Activated B cell treated with CpG ODN at 0.5 μM for 24 hours (primary cell): ENCODE data around the gene SEC11C. TPM values are rescaled to one million over a fixed set of nuclear protein-coding genes. Genes with fewer than 3 reads are reported as not detected.

Experiments
- ATAC-seq: fragments of 200-7000 bp; cut with Tn5 transposase; one replicate; pipeline ENCODE4 v1.10.0; 2021; ENCODE audit warnings: low read depth, mild to moderate bottlenecking, moderate library complexity
- CTCF ChIA-PET: fragments of 350-600 bp; sonication (Branson Sonifier 250); formaldehyde crosslinking; loops from one replicate; lab custom pipeline; 2021; ENCODE audit warnings: antibody characterized with exemption; lab: Charles Lee
- POLR2A ChIA-PET: fragments of 350-600 bp; sonication (Branson Sonifier 250); formaldehyde crosslinking; loops from one replicate; lab custom pipeline; 2021; ENCODE audit warnings: antibody characterized with exemption; lab: Charles Lee
- DNase-seq: peaks from one replicate; pipeline ENCODE4 v3.0.0; 2022
- H3K27ac Mint-ChIP-seq: one replicate; pipeline ENCODE4 v1.8.0; 2020; ENCODE audit warnings: mixed read lengths
- H3K27me3 Mint-ChIP-seq: one replicate; pipeline ENCODE4 v1.8.0; 2021; ENCODE audit warnings: mixed read lengths
- H3K36me3 Mint-ChIP-seq: one replicate; pipeline ENCODE4 v1.8.0; 2021; ENCODE audit warnings: low read depth, mixed read lengths
- H3K4me1 Mint-ChIP-seq: one replicate; pipeline ENCODE4 v1.8.0; 2021; ENCODE audit warnings: mixed read lengths
- H3K4me3 Mint-ChIP-seq: one replicate; pipeline ENCODE4 v1.8.0; 2020; ENCODE audit warnings: mild to moderate bottlenecking, mixed read lengths
- H3K9me3 Mint-ChIP-seq: one replicate; pipeline ENCODE4 v1.8.0; 2020; ENCODE audit warnings: mixed read lengths
- CTCF ChIP-seq: fragments of 200-600 bp; IDR thresholded peaks from one replicate; pipeline ENCODE4 v1.8.0; 2022; ENCODE audit warnings: antibody characterized with exemption, mild to moderate bottlenecking
- intact Hi-C: fragments of 100-400 bp; cut with micrococcal nuclease; formaldehyde crosslinking; loops from one replicate; pipeline ENCODE4 v1.15.1; 2024
- total RNA-seq: library from RNA; stranded (reverse); gene quantifications from 2 replicates; pipeline ENCODE4 v1.2.3, GENCODE V29; 2022

SEC11C gene
- total RNA-seq, 1 donor from 2014 or later, result 112 TPM

- ATAC-seq (no peak), DNase-seq (no peak)
- Mint-ChIP-seq H3K4me3 (no peak overlapping the region), H3K9me3 (no peaks in the 10 kb centered on the region), H3K4me1 (no peaks in the 10 kb centered on the region), H3K27me3 (peaks cover 17% of the 10 kb centered on the region), H3K36me3 (no peaks in the 10 kb centered on the region), H3K27ac (no peak overlapping the region)
- TF ChIP-seq CTCF, result no peak
- CTCF ChIA-PET, result no interaction called here
- intact Hi-C loops, result no loop called here
- POLR2A ChIA-PET, result no interaction called here
Observed at GRCh38 chr18:59202258-59202820, 62.7 kb downstream of the SEC11C start.

DNA sequence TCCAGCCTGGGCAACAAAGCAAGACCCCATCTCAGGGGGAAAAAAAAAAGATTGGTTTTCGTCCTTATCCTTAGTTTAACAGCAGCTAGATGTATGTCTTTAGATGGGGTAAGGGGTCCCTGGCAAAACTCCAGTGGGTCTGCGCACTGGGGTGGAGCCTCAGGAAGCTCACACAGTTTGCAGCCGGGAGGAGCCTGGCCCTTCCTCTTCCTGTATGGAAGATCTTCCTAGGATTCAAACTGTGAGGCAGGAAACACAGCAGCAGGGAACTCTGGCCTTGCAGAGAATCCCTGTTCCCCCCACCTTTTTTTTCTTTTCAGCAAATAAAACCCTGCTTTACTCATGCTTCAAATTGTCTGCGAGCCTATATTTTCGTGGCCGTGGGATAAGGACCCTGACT, 67.8 kb downstream of the SEC11C start:
- H3K4me3 Mint-ChIP-seq, result no peak overlapping the region
- TF ChIP-seq CTCF, result no peak
- H3K4me1 Mint-ChIP-seq, result no peaks in the 10 kb centered on the region
- H3K27ac Mint-ChIP-seq, result no peak overlapping the region
- DNase-seq (no peak), ATAC-seq (no peak)
- intact Hi-C loops, result no loop called here
- H3K36me3 Mint-ChIP-seq, result no peaks in the 10 kb centered on the region
- CTCF ChIA-PET, result no interaction called here
- POLR2A ChIA-PET, result no interaction called here
- peaks cover 24% of the 10 kb centered on the region for H3K27me3 Mint-ChIP-seq
- no peaks in the 10 kb centered on the region for H3K9me3 Mint-ChIP-seq

Other genes starting within 250 kb of the SEC11C start
- gene GRP, start 80.3 kb downstream of the SEC11C start, total RNA-seq, result not detected in 2 replicates
- gene RAX, start 133.6 kb downstream of the SEC11C start, total RNA-seq, result not detected in 2 replicates
- not detected in 2 replicates for gene CPLX4, start 178.8 kb downstream of the SEC11C start, total RNA-seq
- gene LMAN1, start 219.4 kb downstream of the SEC11C start, total RNA-seq, result 33.5 and 40.3 TPM in 2 replicates